ENCODE data around the gene CELF6.
"Not testable (repeated sequence)": the region's sequence is repeated elsewhere in the genome, so short reads cannot be mapped to it uniquely, and the experiment has no call there.

Gene CELF6

GRCh38 chr15:72315706-72316370 lies 4.1 kb downstream of the CELF6 start:
- no peak for DNase-seq

DNA sequence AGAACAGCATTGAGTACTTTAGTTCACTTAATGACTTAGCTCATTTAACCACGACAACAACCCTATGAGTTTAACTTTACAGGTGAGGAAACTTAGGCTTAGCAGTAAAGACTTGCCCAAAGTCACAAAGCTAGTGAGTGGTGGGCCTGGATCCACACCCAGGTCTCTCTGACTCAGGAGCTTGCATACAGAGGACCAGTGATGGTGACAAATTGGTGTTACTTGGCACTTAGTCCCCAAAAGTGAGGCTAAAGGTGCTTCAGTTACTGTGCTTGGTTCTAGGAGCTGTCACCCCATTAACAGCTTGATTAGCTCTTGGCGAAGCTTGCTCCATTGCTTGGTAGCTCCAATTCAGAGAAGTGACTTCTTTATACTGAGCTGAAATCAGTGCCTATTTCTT lies 6.1 kb downstream of the CELF6 start:
- no peak for DNase-seq

- no peak for DNase-seq
Measured at GRCh38 chr15:72313448-72313840, 6.5 kb downstream of the CELF6 start.

DNA sequence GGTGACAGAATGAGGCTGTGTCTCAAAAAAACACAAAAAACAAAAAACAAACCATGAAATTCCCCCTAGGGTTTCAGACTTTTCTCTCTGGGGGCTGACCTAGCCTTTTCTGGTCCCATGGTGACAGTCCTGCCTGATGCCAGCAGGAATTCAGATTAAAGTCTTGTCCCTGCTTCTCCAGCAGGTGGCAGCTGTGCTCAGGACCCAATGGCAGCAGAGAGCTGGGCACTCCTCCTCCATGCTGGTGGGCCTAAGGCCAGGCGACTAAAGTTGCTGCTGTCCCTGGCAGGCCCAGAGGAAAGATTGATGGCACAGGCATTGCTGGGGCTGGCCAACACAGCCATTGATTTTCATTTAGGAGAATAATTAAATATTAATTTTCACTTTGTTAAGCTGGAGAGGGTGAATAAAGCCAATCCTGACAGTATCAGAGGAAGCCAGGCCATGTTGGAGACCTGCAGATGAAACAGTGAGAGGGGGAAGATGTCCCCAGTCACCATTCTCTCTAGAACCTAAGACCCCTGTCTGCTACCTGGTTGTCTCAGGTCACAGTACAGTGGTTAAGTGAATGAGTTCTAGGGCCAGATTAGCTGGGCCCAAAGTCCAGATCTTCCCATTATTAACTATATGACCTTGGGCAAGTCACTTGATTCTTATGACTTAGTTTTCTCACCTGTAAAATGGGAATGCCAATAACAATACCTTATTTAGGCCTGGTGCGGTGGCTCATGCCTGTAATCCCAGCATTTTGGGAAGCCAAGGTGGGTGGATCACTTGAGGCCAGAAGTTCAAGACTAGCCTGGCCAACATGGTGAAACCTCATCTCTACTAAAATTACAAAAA lies 7.1 kb downstream of the CELF6 start:
- peak; percentile 43 for DNase-seq

DNA sequence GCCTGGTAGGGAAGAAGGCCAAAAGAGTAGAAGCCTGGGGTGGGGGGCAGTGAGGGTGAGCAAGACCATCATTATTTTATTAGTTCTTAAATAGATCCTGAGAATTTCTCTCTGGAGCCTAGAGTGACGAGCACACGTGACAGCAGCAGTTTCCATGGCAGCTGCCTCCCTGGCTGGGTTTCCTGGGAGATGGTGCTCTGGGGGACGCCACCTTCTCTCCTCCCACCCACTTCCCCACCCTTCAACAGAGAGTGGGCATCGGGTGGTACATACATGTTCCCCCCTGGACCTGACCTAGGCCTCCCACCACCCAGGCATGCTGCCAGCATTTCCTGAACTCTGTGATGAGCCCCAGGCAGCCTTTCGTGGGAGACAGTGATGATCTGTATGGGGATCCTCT lies 12.9 kb downstream of the CELF6 start:
- no peak for DNase-seq

GRCh38 chr15:72306211-72306785 lies 13.7 kb downstream of the CELF6 start:
- peak; percentile 17 for DNase-seq

GRCh38 chr15:72304596-72304995 lies 15.4 kb downstream of the CELF6 start:
- DNase-seq = no peak

DNA sequence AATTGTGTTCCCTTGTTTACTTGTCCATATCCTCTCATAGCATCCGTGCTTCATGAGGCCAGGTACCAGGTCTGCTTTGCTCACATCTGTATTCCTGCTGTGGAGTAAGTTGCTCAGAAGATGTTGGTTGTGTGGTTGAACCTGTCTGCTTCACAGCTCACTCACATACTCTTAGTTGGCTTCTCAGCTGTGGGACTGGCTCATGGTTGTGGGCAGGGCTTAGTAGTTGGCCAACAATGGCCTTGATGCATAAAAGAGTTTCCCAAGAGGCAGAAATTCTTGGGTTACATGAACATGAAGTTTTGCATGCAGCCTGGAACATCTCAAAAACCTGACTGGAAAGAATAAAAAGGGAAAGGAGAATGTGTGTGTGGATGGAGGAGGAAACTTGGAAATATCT lies 17.0 kb downstream of the CELF6 start:
- no peak for DNase-seq

DNA sequence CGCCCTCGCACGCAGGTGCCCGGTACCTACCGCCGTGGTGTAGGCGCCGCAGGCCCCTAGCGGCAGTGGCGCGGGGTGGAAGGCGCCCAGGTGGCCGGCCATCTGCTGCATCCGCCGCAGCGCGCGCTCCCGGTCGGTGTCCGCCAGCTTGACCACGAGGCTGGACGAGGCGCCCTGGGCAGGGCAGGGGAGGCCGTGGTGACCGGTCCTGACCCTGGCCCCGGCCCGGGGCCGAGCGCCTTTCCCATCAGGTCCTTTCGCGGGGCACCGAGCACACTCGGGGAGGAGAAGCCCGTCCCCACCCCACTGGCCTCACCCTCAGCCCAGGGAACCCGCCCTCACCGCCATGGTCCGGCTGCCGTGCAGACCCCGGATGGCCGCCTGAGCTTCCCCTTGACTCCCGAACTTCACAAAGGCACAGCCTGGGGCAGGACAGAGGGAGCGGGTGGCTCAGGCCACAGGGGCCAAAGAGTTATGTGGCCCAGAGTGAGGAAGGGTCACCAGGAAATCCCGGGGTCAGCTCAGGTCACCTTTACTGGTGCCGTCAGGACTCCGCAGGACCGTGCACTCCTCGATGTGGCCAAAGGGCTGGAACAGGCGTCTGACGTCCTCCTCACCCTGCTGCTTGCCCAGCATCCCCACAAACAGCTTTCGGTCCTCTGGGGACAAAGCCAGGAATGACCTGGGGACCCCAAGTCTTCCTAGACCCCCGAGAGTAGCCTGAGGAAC lies 30.2 kb downstream of the CELF6 start:
- no peak for DNase-seq

DNA sequence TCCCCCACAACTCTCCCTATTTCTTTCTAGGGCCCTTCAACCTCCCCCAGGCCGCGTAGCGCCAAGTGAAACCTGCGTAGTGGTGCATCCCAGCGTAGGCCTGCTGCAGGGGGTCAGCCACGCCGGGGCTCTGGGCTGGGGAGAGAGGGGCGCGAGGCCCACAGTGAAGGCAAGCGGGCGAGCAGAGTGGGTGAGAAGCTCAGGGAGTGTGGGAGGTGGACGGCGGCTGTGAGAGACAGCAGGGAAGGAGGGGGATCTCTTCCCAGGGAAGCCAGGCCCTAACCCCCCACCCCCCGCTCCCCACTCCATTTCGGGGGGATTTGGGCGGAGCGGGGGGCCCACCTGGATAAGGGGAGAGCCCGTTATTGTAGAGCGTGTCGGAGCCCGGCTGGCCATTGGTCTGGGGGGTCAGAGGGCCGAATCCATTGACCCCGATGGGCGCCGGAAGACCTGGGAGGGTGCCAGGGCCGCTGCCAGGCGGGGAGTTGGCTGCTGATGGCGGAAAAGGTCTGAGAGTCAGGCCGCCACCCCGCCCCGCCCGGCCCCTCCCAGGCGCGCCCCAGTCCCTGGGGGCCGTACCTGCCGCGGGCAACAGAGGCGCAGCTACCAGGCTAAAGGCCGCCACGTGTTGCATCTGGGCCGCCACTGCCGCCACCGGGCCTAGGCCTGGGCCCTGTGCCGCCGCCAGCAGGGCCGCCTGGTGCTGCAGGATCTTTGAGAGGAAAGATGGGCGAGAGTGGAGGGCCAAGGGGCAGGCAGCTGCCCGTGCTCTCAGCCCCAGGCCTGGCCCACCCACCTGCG lies 31.0 kb downstream of the CELF6 start:
- no peak for DNase-seq

DNA sequence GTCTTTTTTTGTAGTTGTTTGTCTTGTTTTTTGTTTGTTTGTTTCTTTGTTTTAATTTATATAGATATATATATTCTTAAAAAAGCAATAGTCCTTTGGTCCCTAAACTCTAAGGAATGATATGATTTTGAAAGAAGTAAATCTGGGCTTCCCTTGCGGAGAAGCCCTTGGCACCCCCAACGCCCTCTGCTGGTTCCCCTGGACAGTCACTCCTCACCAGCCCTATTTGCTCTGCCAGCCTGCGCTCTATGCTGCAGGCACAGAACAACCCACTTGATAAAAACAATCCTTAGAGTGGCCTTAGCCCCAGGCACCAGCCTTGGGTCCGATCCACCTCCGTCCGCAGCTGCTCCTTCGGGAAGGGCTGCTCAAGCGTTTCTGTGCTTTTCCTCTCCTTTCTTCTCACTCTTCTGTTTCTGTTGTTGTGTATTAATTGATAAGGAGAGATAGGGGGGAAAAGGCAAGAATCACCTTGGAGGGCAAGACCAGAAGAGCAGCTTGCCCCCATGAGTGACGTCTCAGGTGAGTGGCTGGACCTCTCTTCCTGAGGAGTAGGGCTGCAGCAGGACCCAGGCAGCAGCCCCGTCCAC lies 33.9 kb downstream of the CELF6 start:
- DNase-seq = peak; percentile 28

GRCh38 chr15:72285402-72285801 lies 34.6 kb downstream of the CELF6 start:
- DNase-seq = no peak

DNA sequence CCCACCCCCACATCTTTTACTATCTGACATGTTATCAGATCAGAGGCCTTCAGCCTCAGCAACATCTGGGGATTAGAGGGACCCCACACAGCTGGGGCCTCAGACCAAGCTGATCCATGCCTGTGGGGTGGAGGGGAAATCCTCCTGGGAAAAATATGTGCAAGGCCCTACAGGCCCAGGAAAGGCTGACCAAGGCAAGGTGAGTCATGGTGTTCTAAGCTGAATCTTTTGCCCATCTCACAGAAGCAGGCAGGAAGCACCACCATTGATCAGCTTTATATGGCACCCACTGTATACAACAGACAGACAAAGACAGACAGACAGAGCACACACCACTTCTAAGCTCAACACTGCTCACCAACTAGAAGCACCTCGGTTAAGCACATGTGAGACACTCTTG lies 35.2 kb downstream of the CELF6 start:
- DNase-seq = no peak

DNA sequence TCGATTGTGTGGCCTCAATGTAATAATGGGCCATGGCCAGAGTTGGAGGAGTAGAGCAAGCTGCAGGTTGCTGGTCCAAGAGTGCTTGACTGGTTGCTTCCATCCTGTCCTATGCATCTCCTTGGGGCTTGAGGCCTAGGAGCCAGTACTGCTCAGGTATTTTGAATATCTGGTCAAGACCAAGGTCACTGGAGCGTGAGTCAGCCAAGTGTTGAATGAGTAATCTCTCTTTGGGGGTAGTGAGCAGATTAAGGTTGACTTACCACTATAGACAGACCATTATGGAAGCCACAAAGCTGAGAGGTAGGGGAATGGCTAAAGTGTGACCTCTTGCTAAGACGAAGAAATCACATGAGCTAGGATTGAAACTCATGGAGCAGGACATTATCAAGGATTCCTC lies 38.2 kb downstream of the CELF6 start:
- DNase-seq = no peak

- DNase-seq = no peak
Measured at GRCh38 chr15:72280751-72281150, 39.2 kb downstream of the CELF6 start.

- DNase-seq = no peak
Measured at GRCh38 chr15:72278737-72279136, 41.2 kb downstream of the CELF6 start.

- DNase-seq = no peak
Measured at GRCh38 chr15:72276326-72276700, 43.6 kb downstream of the CELF6 start.

DNA sequence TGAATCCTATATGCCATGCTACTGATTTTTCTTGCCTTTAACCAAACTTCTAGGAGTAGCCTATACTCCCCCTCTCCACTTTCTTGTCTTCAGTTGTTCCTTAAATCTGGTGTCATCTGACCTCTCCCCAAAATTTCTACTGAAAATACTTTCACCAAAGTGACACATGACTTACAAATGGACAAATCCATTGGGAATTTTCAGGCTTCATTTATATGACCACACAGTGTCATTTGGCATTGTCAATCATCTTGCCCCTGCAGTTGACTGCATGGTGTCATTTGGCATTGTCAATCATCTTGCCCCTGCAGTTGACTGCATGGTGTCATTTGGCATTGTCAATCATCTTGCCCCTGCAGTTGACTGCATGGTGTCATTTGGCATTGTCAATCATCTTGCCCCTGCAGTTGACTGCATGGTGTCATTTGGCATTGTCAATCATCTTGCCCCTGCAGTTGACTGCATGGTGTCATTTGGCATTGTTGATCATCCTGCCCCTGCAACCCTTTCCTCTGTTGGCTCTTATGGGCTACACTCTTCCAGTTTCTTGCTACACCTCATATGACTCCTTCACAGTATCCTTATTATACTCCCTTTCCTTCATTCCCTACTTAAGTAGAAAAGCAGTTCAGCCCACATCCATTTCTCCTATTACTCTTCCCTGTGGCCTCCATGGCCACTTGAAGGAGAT lies 44.2 kb downstream of the CELF6 start:
- DNase-seq = not testable (repeated sequence)

- DNase-seq = no peak
Measured at GRCh38 chr15:72272997-72273352, 47.0 kb downstream of the CELF6 start.

GRCh38 chr15:72272213-72272996 lies 47.6 kb downstream of the CELF6 start, which contains the start of gene PARP6:
Gene PARP6, minus strand, starts transcription at chr15:72272554. Its CDS starts 5,077 bp downstream, at chr15:72267477.
- peak; percentile 98 for DNase-seq

DNA sequence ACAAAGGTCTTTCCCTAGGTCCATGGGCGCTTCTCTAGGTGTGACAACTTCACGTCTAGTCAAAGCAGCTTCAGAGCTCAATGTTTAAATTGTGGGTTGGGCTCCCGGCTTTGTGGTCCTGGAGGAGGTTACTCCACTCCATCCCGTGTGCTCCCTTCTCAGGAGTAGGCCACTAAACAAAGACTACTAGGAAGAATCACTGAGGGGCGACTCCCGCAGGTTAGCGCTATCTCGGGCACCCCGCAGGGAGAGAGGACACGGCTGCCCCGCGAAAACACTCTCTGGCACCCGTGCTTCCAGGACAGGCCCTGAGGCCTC lies 48.1 kb downstream of the CELF6 start:
- no peak for DNase-seq
